HepG2 (cell line): ENCODE measurements around the gene RUFY2. TPM values are rescaled to one million over a fixed set of nuclear protein-coding genes. Genes with fewer than 3 reads are reported as not detected.

ENCODE experiments used
- BRD4 ChIP-seq: sonication (generic); formaldehyde crosslinking; IDR thresholded peaks from 2 replicates; pipeline ENCODE4 v1.4.0; 2020; ENCODE audit warnings: missing genetic modification reagents
- CBX5 ChIP-seq: sonication (generic); formaldehyde crosslinking; IDR thresholded peaks from 2 replicates; pipeline ENCODE4 v1.4.0; 2020; ENCODE audit warnings: missing genetic modification reagents, borderline replicate concordance
- DPF2 ChIP-seq: sonication (generic); formaldehyde crosslinking; IDR thresholded peaks from 2 replicates; pipeline ENCODE4 v1.4.0; 2020; ENCODE audit warnings: mild to moderate bottlenecking, low read depth, missing genetic modification reagents, borderline replicate concordance
- ETV5 ChIP-seq: IDR thresholded peaks from 2 replicates; pipeline ENCODE4 v1.6.1; 2018; ENCODE audit warnings: missing biosample characterization, missing genetic modification reagents, inconsistent platforms, borderline replicate concordance
- HES4 ChIP-seq: sonication (generic); formaldehyde crosslinking; IDR thresholded peaks from 2 replicates; pipeline ENCODE4 v1.9.0; 2021; ENCODE audit warnings: mild to moderate bottlenecking, missing genetic modification reagents, borderline replicate concordance
- HMGXB4 ChIP-seq, 2 experiments: sonication (generic) in 1 of 2; formaldehyde crosslinking in 1 of 2; IDR thresholded peaks; 2 replicates each; pipeline versions ENCODE4 v1.4.0 to v1.6.1; 2018 to 2020; ENCODE audit warnings: missing genetic modification reagents in 2 of 2, borderline replicate concordance in 1 of 2, low read depth in 1 of 2, mild to moderate bottlenecking in 1 of 2, missing biosample characterization in 1 of 2
- HNF4A ChIP-seq: sonication (generic); formaldehyde crosslinking; IDR thresholded peaks from 2 replicates; pipeline ENCODE4 v1.4.0; 2020; ENCODE audit warnings: missing genetic modification reagents
- HNRNPL ChIP-seq: fragments of 200-400 bp; formaldehyde crosslinking; IDR thresholded peaks from 2 replicates; pipeline ENCODE4 v1.6.1; 2017; ENCODE audit warnings: mild to moderate bottlenecking, low read depth, low read length
- KDM5B ChIP-seq: sonication (generic); formaldehyde crosslinking; IDR thresholded peaks from 2 replicates; pipeline ENCODE4 v1.4.0; 2020; ENCODE audit warnings: missing genetic modification reagents, mild to moderate bottlenecking, borderline replicate concordance
- MAFG ChIP-seq: sonication (generic); formaldehyde crosslinking; IDR thresholded peaks from 2 replicates; pipeline ENCODE4 v1.5.1; 2020; ENCODE audit warnings: mild to moderate bottlenecking, missing genetic modification reagents
- NONO ChIP-seq, 2 experiments: fragments of 450-650 bp in 1 of 2; sonication (generic) in 1 of 2; formaldehyde crosslinking in 1 of 2; IDR thresholded peaks in 1 of 2; conservative IDR thresholded peaks in 1 of 2; 2 replicates each; pipeline versions ENCODE4 v1.6.1 to v1.8.0; 2017 to 2022; ENCODE audit warnings: mild to moderate bottlenecking in 1 of 2, missing genetic modification reagents in 1 of 2, moderate library complexity in 1 of 2
- PRDM15 ChIP-seq: sonication (generic); formaldehyde crosslinking; IDR thresholded peaks from 2 replicates; pipeline ENCODE4 v1.4.0; 2020; ENCODE audit warnings: missing genetic modification reagents
- SRSF9 ChIP-seq: fragments of 200-400 bp; formaldehyde crosslinking; IDR thresholded peaks from 2 replicates; pipeline ENCODE4 v1.6.1; 2018; ENCODE audit warnings: borderline replicate concordance, mild to moderate bottlenecking, low read depth, low read length; ENCODE audit not compliant: insufficient read depth, poor library complexity, severe bottlenecking
- TCF7 ChIP-seq: sonication (generic); IDR thresholded peaks from 2 replicates; pipeline ENCODE4 v1.6.1; 2016; ENCODE audit warnings: antibody characterized with exemption, low read depth
- U2AF2 ChIP-seq: fragments of 200-400 bp; formaldehyde crosslinking; IDR thresholded peaks from 2 replicates; pipeline ENCODE4 v1.6.1; 2017; ENCODE audit warnings: low read depth, mild to moderate bottlenecking, low read length
- ZNF563 ChIP-seq: sonication (generic); formaldehyde crosslinking; IDR thresholded peaks from 2 replicates; pipeline ENCODE4 v1.8.0; 2022; ENCODE audit warnings: mild to moderate bottlenecking, moderate library complexity, missing genetic modification reagents
- ZNF644 ChIP-seq: IDR thresholded peaks from 2 replicates; pipeline ENCODE4 v1.6.1; 2016; ENCODE audit warnings: low read depth
- polyA plus RNA-seq, 8 experiments: library from polyadenylated mRNA; depleted of rRNA in 3 of 8; stranded (reverse) in 7 of 8; unstranded in 1 of 8; fragments of >200 nt; fragmentation: Illumina TruSeq in 4 of 8; extraction: Trizol in 4 of 8; gene quantifications; 2 replicates each; pipeline versions ENCODE4 v1.2.1 to v1.2.3, GENCODE V29; 2011 to 2016; ENCODE audit warnings: low read depth in 4 of 8, missing spikeins in 1 of 8, mixed read lengths in 1 of 8; ENCODE audit not compliant: insufficient read depth in 1 of 8
- total RNA-seq, 5 experiments: library from RNA; depleted of rRNA; stranded (reverse); fragments of >200 nt; fragmentation: Illumina TruSeq; extraction: Trizol; gene quantifications; 2 replicates each; pipeline ENCODE4 v1.2.3, GENCODE V29; 2016; ENCODE audit warnings: low read depth in 1 of 5
- TF ChIP-seq, protein P1 (sequence below): conservative IDR thresholded peaks from 2 replicates; pipeline ENCODE4 v1.6.1; 2018; ENCODE audit warnings: missing genetic modification reagents

RUFY2 gene
- total and polyA plus RNA-seq, 2 of the 13 experiments (the other 11 are each of a cell fraction or from before 2014, with no cell fraction given): 10.1 to 16.1 TPM

- TF ChIP-seq CBX5 (CRISPR knock-in tag): peak; percentile 62
- no peak for TF ChIP-seq MAFG (CRISPR knock-in tag)
- TF ChIP-seq DPF2 (CRISPR knock-in tag): 0 out of 2 replicates have a peak, but pooled peaks have one; percentile 17
- 0 out of 2 replicates have a peak, but pooled peaks have one; percentile 34 for TF ChIP-seq PRDM15 (CRISPR knock-in tag)
- peak; percentile 5; the same call in 1 of the 2 replicates for TF ChIP-seq ZNF563 (CRISPR knock-in tag)
- peak; percentile 35; the same call in 1 of the 2 replicates for TF ChIP-seq ETV5
- TF ChIP-seq BRD4 (CRISPR knock-in tag): peak; percentile 84
- TF ChIP-seq, protein P1, sequence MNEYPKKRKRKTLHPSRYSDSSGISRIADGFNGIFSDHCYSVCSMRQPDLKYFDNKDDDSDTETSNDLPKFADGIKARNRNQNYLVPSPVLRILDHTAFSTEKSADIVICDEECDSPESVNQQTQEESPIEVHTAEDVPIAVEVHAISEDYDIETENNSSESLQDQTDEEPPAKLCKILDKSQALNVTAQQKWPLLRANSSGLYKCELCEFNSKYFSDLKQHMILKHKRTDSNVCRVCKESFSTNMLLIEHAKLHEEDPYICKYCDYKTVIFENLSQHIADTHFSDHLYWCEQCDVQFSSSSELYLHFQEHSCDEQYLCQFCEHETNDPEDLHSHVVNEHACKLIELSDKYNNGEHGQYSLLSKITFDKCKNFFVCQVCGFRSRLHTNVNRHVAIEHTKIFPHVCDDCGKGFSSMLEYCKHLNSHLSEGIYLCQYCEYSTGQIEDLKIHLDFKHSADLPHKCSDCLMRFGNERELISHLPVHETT (CRISPR knock-in tag): 0 out of 2 replicates have a peak, but pooled peaks have one; percentile 25
- peak; percentile 9; the same call in 1 of the 2 replicates for TF ChIP-seq HNF4A
- TF ChIP-seq NONO (IDR thresholded peaks at IDR 0.05): no peak
- TF ChIP-seq NONO (CRISPR knock-in tag; conservative IDR thresholded peaks at IDR 0.05): 0 out of 2 replicates have a peak, but pooled peaks have one; percentile 23
- 0 out of 2 replicates have a peak, but pooled peaks have one; percentile 25 for TF ChIP-seq U2AF2
- peak; percentile 47; the same call in 1 of the 2 replicates for TF ChIP-seq HES4
- TF ChIP-seq TCF7: 0 out of 2 replicates have a peak, but pooled peaks have one; percentile 7
- TF ChIP-seq HNRNPL: peak; percentile 59; the same call in 1 of the 2 replicates
- TF ChIP-seq SRSF9: no peak
- peak; percentile 2; the same call in 1 of the 2 replicates for TF ChIP-seq KDM5B
- peak; percentile 71 to 88; a peak in 3 of 4 replicates for TF ChIP-seq HMGXB4 (CRISPR knock-in tag; IDR thresholded peaks at IDR 0.05; ENCODE audit: borderline replicate concordance in 1 of 2, low read depth in 1 of 2)
- 0 out of 2 replicates have a peak, but pooled peaks have one; percentile 10 for TF ChIP-seq ZNF644
Measured at GRCh38 chr10:68332259-68333057, 74.6 kb downstream of the RUFY2 start, which contains the start of gene PBLD (continued).
